ENCODE results near the gene BAG2. TPM values are rescaled to one million over a fixed set of nuclear protein-coding genes. Genes with fewer than 3 reads are reported as not detected.
A peak's percentile ranks its signal among the peaks of the same experiment; 100 is the strongest.

The BAG2 gene
- total RNA-seq, result 10 to 100 TPM; 11.3 to 17.8 (median 16.0) TPM
- 10.1 TPM for polyA plus RNA-seq
- long read RNA-seq, donor 1, full-length matches to known transcripts, result 106 of 116 reads
- long read RNA-seq, donor 1, partial matches to known transcripts, result 0 of 116 reads
- long read RNA-seq, donor 1, other reads (novel, unspliced or antisense), result 10 of 116 reads
- long read RNA-seq, donor 2, full-length matches to known transcripts, result 51 of 58 reads
- long read RNA-seq, donor 2, partial matches to known transcripts, result 2 of 58 reads
- long read RNA-seq, donor 2, other reads (novel, unspliced or antisense), result 5 of 58 reads
- long read RNA-seq, donor 3, full-length matches to known transcripts, result 296 of 320 reads
- long read RNA-seq, donor 3, partial matches to known transcripts, result 2 of 320 reads
- long read RNA-seq, donor 3, other reads (novel, unspliced or antisense), result 22 of 320 reads
- long read RNA-seq, donor 4, full-length matches to known transcripts, result 52 of 54 reads
- long read RNA-seq, donor 4, partial matches to known transcripts, result 0 of 54 reads
- long read RNA-seq, donor 4, other reads (novel, unspliced or antisense), result 2 of 54 reads

GRCh38 chr6:57172136-57173055 lies at the start of gene BAG2:
Gene BAG2 (plus strand): TSS chr6:57172326. CDS start chr6:57172698, 372 bp downstream.
- intact Hi-C loops (cut with DNase I), result loop anchor here in 2 of 4 donors (10.0 kb wide), 1 partner anchor 142 kb away; the partner anchor contains the start of gene PRIM2 (in 2 of the 2)
- Histone ChIP-seq H3K4me1 (ENCODE audit: control insufficient read depth, insufficient read depth, low read length) (no peaks in the 10 kb centered on the region), H3K9me3 (ENCODE audit: control insufficient read depth, low read length) (no peaks in the 10 kb centered on the region), H3K4me3 (ENCODE audit: low read length) (peak within 1 kb of the TSS; percentile 73), H3K27me3 (ENCODE audit: control insufficient read depth, insufficient read depth) (no peaks in the 10 kb centered on the region), H3K27ac (ENCODE audit: low read length) (peak within 1 kb of the TSS; percentile 78)
- DNase-seq (peak; percentile 91 to 96 (median 95)), ATAC-seq (peak; percentile 97 to 98)
- WGBS, result under 1% methylated on average over 97 of the region's 97 CpGs

GRCh38 chr6:57123111-57123510 lies 49.0 kb upstream of the BAG2 start:
- no peak for ATAC-seq
- no peak for DNase-seq
- H3K27ac ChIP-seq (ENCODE audit: low read length), result no peak overlapping the region
- 98% methylated on average over 1 of the region's 1 CpG for WGBS
- no peaks in the 10 kb centered on the region for H3K9me3 ChIP-seq (ENCODE audit: control insufficient read depth, low read length)
- H3K4me1 ChIP-seq (ENCODE audit: control insufficient read depth, insufficient read depth, low read length), result peaks cover 2% of the 10 kb centered on the region
- no peaks in the 10 kb centered on the region for H3K27me3 ChIP-seq (ENCODE audit: control insufficient read depth, insufficient read depth)
- intact Hi-C loops (cut with DNase I), result no loop called here
- no peak overlapping the region for H3K4me3 ChIP-seq (ENCODE audit: low read length)

- intact Hi-C loops (cut with DNase I), result no loop called here
- no peak for ATAC-seq
These were observed 44.4 kb upstream of the BAG2 start for GRCh38 chr6:57127763-57128162.

GRCh38 chr6:57130661-57131177 lies 41.4 kb upstream of the BAG2 start:
- no peak overlapping the region for H3K4me3 ChIP-seq (ENCODE audit: low read length)
- no peaks in the 10 kb centered on the region for H3K9me3 ChIP-seq (ENCODE audit: control insufficient read depth, low read length)
- no peak for ATAC-seq
- H3K4me1 ChIP-seq (ENCODE audit: control insufficient read depth, insufficient read depth, low read length), result no peaks in the 10 kb centered on the region
- intact Hi-C loops (cut with DNase I), result no loop called here
- no peak overlapping the region for H3K27ac ChIP-seq (ENCODE audit: low read length)
- DNase-seq, result no peak
- H3K27me3 ChIP-seq (ENCODE audit: control insufficient read depth, insufficient read depth), result no peaks in the 10 kb centered on the region

More at GRCh38 chr6:57127763-57128162, 44.4 kb upstream of the BAG2 start:
- Histone ChIP-seq H3K27me3 (ENCODE audit: control insufficient read depth, insufficient read depth) (no peaks in the 10 kb centered on the region), H3K27ac (ENCODE audit: low read length) (no peak overlapping the region), H3K4me1 (ENCODE audit: control insufficient read depth, insufficient read depth, low read length) (no peaks in the 10 kb centered on the region), H3K4me3 (ENCODE audit: low read length) (no peak overlapping the region), H3K9me3 (ENCODE audit: control insufficient read depth, low read length) (no peaks in the 10 kb centered on the region)
- no peak for DNase-seq

DNA sequence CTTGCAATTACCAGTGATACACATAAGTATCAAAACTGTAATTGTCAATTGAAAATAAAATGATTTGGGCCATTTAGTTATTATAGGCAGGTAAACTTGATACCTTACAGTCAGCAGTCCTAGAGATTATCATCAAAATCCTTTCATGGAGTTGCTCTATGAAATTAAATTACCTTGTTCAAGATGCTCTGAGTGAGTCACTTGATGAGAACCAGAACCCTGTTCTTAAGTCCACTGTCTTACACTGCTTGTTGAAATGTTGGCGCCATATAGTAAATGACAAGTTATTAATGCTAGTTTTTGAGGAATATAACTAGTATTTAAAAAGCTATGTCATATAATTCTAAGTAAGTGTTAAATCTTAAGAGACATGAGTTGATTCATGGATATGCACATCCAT lies 37.2 kb upstream of the BAG2 start:
- H3K27ac ChIP-seq (ENCODE audit: low read length), result no peak overlapping the region
- no peak overlapping the region for H3K4me3 ChIP-seq (ENCODE audit: low read length)
- WGBS, result 95% methylated on average over 1 of the region's 1 CpG
- H3K27me3 ChIP-seq (ENCODE audit: control insufficient read depth, insufficient read depth), result no peaks in the 10 kb centered on the region
- H3K9me3 ChIP-seq (ENCODE audit: control insufficient read depth, low read length), result no peaks in the 10 kb centered on the region
- H3K4me1 ChIP-seq (ENCODE audit: control insufficient read depth, insufficient read depth, low read length), result no peaks in the 10 kb centered on the region
- DNase-seq (no peak), ATAC-seq (no peak)
- intact Hi-C loops (cut with DNase I), result no loop called here

DNA sequence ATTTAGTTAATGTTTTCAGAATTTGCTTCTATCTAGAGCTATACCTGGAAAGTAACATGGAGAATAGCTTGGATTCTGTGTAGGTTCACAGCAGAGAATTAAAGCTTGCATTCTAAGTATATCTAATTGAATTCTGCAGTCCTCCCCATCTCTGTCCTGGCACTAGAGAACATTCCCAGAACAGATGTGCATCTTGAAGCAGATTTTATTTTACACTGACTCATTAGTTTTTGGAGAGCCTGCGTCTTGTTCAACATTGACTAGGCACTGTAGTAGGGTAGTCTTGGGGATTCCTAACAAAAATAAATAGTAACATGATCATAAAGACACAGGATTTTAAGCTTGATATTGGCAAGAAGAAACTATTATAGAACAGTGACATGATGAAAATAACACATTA lies 36.2 kb upstream of the BAG2 start:
- no peak overlapping the region for H3K4me3 ChIP-seq (ENCODE audit: low read length)
- no peaks in the 10 kb centered on the region for H3K4me1 ChIP-seq (ENCODE audit: control insufficient read depth, insufficient read depth, low read length)
- no peaks in the 10 kb centered on the region for H3K27me3 ChIP-seq (ENCODE audit: control insufficient read depth, insufficient read depth)
- ATAC-seq (no peak), DNase-seq (no peak)
- 83% methylated on average over 1 of the region's 1 CpG for WGBS
- H3K9me3 ChIP-seq (ENCODE audit: control insufficient read depth, low read length), result no peaks in the 10 kb centered on the region
- intact Hi-C loops (cut with DNase I), result no loop called here
- H3K27ac ChIP-seq (ENCODE audit: low read length), result no peak overlapping the region

GRCh38 chr6:57137350-57137749 lies 34.8 kb upstream of the BAG2 start:
- ATAC-seq, result no peak
- H3K4me1 ChIP-seq (ENCODE audit: control insufficient read depth, insufficient read depth, low read length), result no peaks in the 10 kb centered on the region
- no peaks in the 10 kb centered on the region for H3K27me3 ChIP-seq (ENCODE audit: control insufficient read depth, insufficient read depth)
- no peaks in the 10 kb centered on the region for H3K9me3 ChIP-seq (ENCODE audit: control insufficient read depth, low read length)
- intact Hi-C loops (cut with DNase I), result no loop called here
- no peak overlapping the region for H3K4me3 ChIP-seq (ENCODE audit: low read length)
- no peak overlapping the region for H3K27ac ChIP-seq (ENCODE audit: low read length)
- no peak for DNase-seq
- WGBS, result 95% methylated on average over 2 of the region's 2 CpGs

GRCh38 chr6:57138026-57138425 lies 34.1 kb upstream of the BAG2 start:
- ATAC-seq, result no peak
- H3K4me3 ChIP-seq (ENCODE audit: low read length), result no peak overlapping the region
- intact Hi-C loops (cut with DNase I), result no loop called here
- H3K9me3 ChIP-seq (ENCODE audit: control insufficient read depth, low read length), result no peaks in the 10 kb centered on the region
- no peaks in the 10 kb centered on the region for H3K4me1 ChIP-seq (ENCODE audit: control insufficient read depth, insufficient read depth, low read length)
- no peak overlapping the region for H3K27ac ChIP-seq (ENCODE audit: low read length)
- peak in 1 of 3 donors; percentile 31 for DNase-seq
- 96% methylated on average over 11 of the region's 11 CpGs for WGBS
- no peaks in the 10 kb centered on the region for H3K27me3 ChIP-seq (ENCODE audit: control insufficient read depth, insufficient read depth)

- Histone ChIP-seq H3K27ac (ENCODE audit: low read length) (no peak overlapping the region), H3K4me3 (ENCODE audit: low read length) (no peak overlapping the region), H3K27me3 (ENCODE audit: control insufficient read depth, insufficient read depth) (no peaks in the 10 kb centered on the region), H3K4me1 (ENCODE audit: control insufficient read depth, insufficient read depth, low read length) (no peaks in the 10 kb centered on the region), H3K9me3 (ENCODE audit: control insufficient read depth, low read length) (no peaks in the 10 kb centered on the region)
- WGBS, result 96% methylated on average over 4 of the region's 4 CpGs
- no peak for ATAC-seq
- DNase-seq, result no peak
- intact Hi-C loops (cut with DNase I), result no loop called here
These were observed 30.5 kb upstream of the BAG2 start for GRCh38 chr6:57141451-57142177.

DNA sequence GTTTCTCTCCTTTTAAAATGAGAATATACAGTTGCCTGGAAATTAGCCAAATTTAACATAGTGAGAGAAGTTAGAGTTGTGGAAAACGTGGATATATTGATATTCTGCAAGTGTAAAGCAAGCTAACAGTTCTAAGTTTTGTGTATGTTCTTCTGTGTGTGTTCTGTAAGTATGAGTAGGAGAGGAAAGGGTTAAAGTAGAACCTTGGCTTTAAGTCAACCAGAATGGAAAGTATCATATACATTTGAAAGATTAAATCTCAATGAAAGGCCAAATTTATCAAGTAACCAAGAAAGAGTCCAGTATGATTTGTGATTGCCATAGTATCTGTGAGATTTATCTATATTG lies 30.0 kb upstream of the BAG2 start:
- no peak overlapping the region for H3K27ac ChIP-seq (ENCODE audit: low read length)
- no peak for ATAC-seq
- no peaks in the 10 kb centered on the region for H3K4me1 ChIP-seq (ENCODE audit: control insufficient read depth, insufficient read depth, low read length)
- H3K27me3 ChIP-seq (ENCODE audit: control insufficient read depth, insufficient read depth), result no peaks in the 10 kb centered on the region
- 79% methylated on average over 1 of the region's 1 CpG for WGBS
- intact Hi-C loops (cut with DNase I), result no loop called here
- H3K9me3 ChIP-seq (ENCODE audit: control insufficient read depth, low read length), result no peaks in the 10 kb centered on the region
- DNase-seq, result no peak
- H3K4me3 ChIP-seq (ENCODE audit: low read length), result no peak overlapping the region
